HG02763 (cell line): ENCODE data around the gene HEATR5B.
"Not testable (repeated sequence)": the region's sequence is repeated elsewhere in the genome, so short reads cannot be mapped to it uniquely, and the experiment has no call there.

ENCODE experiments used
- ATAC-seq: cut with Tn5 transposase; IDR thresholded peaks from one replicate; pipeline ENCODE4 v1.9.1; 2021; ENCODE audit warnings: mild to moderate bottlenecking, moderate library complexity; ENCODE audit not compliant: unreplicated experiment

Gene HEATR5B

DNA sequence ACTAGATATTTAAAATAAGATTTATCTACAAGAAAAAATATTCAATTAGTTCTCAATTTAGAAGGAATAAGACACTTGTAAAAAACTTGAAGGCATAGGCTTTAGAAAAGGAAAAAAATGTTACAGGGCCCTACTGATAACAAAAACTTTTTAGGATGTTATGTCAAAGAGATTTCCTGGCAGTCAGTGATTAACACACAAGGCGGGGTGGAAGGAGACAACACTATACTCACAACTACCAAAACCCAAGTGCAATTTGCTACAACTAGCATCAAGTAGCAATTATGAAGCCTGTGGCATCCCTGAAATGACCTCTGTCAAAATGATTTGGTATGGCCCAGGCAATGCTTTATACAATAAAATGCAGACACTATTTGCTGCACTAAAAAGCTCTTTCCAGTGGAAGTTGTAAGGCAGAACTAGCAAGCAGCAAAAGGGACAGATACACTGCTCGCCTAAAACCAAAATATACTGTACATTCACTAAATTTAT lies 133.1 kb downstream of the HEATR5B start:
- no peak for ATAC-seq

DNA sequence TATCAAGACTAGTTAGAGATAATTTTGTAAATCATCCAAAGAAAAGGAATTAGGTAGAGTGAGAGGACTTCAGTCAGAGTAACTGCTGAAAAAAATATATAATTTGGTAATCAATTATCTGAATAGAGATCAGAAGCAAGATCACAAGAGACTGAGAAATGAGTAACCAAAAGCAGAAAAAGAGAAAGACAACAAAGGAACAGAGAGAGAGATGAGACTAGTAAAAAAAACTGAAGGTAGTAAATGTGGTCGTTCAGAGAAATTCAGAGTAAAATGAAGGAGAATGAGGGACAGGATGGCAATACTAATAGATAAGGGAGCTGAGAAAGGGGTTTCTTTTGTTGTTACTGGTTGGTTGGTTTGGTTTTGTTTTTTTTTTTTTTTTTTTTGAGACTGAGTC lies 134.3 kb downstream of the HEATR5B start:
- ATAC-seq: no peak

DNA sequence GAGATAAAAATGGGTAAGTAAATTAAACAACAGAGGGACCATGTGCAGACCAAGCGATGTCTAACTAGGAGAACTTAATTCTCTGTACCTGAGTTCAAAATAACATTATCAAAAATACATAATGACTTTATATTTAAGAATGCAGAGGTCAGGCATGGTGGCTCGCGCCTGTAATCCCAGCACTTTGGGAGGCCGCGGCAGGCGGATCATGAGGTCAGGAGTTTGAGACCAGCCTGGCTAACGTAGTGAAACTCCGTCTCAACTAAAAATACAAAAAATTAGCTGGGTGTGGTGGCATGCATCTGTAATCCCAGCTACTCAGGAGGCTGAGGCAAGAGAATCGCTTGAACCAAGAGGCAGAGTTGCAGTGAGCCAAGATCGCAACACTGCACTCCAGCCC lies 138.9 kb downstream of the HEATR5B start:
- ATAC-seq: not testable (repeated sequence)

DNA sequence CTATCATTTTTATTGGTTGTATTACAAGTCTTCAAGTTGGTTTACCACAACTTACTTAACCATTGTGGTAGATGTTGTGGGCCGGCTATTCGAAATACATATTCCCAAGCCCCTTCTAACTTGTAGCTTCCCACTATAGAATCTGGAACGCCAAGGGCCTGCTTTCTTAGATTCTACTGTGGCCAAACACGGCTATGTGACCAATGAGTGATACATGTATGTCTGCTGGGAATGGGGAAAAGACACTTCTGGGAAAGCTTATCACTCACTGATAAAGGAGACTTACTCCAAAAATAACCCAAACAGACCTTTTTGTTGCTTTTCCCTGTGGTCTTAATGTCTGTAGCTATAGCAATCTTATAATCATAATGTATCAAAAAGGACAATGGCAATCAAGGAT lies 142.3 kb downstream of the HEATR5B start:
- ATAC-seq: no peak

DNA sequence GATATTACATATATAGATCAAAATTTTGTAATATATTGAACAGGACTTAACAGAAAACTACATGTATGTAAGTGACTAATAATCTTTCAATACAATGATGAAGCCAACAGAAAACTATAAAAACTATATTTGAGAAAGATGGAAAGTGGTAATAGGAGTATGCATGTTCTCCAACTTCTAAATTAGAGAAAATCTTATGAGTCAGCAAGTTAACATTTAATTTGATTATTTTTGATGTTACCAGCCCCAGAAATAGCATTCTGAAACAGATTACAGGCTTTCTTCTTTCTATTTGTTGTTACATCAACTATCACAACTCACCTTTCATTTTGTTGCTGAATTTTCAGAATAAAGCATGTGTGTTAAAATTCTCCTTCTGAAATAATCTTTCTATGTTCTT lies 147.6 kb downstream of the HEATR5B start:
- ATAC-seq: not testable (repeated sequence)

DNA sequence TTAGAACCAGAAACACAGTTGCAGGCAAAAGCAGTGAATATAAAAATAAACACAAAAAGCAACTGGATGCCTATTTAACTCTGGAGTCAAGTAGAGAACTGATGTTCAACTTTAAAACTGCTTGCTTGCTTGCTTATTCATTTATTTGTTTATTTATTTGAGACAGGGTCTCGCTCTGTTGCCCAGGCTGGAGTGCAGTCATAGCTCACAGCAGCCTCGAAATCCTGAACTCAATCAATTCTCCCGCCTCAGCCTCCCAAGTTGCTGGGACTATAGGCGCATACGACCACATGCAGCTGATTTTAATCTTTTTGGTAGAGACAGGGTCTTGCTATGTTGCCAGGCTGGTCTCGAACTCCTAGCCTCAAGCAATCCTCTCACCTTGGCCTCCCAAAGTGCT lies 152.5 kb downstream of the HEATR5B start:
- not testable (repeated sequence) for ATAC-seq
